ENCODE data around the gene NR1I3. TPM values are rescaled to one million over a fixed set of nuclear protein-coding genes. Genes with fewer than 3 reads are reported as not detected.

NR1I3 gene
- total RNA-seq, 1 experiment from 2014 or later: not detected

DNA sequence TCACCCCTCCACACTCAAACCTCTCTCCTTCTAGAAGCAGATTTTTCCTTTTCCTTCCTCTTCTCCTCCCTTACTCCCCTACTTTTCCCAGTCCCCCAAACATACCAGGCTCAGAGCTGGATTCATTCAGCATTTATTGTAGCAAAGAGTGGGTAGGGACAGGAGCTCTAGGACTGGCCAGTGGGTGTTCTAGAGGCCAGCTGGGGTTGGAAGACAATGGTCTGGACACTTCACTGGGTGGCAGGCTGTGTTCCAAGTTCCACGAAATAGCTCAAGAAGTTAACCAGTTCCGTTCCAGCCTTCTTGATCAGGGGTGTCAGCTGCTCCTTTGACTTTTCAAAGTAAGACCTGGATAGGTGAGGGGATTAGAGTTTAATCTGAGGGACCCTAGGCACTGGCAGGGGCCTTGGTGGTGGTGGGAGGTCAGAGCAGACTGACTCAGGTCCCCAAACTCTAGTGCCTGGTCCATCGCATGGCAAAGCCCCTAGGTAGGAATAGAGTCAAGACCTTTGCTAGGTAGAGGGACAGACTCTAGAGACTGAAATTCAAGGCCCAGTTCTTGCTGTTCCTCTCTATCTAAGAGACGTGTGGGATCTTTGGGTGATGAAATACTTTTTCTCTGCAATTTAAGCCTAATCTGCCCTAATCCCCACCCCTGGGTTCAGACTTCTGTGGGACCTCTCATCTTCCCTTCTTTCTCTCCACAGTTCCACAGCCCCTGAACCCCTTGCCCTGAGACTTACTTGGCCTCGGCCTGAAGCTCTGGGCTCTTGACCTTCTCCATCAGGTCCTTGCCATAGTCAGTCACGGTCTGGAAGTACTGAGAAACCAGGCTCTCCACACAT lies 15.6 kb downstream of the NR1I3 start:
- no peak overlapping the region for H3K23ac ChIP-seq (ENCODE audit: insufficient read length, low read depth, low read length)
- H4K91ac ChIP-seq (ENCODE audit: insufficient read length, low read depth, low read length): no peak overlapping the region
- Mint-ChIP-seq H3K36me3 (ENCODE audit: insufficient read depth in 1 of 3, low read depth in 3 of 3) (peaks cover 0 to 2% (median 0%) of the 10 kb centered on the region in 3 experiments; a peak in 1 of 7 replicates), H3K27me3 (ENCODE audit: low read depth) (no peaks in the 10 kb centered on the region), H3K4me3 (no peak overlapping the region), H3K4me1 (peaks cover 30 to 51% of the 10 kb centered on the region in 2 experiments), H3K9me3 (no peaks in the 10 kb centered on the region), H3K27ac (peak overlapping the region in 1 of 3 experiments; percentile 23; a peak in 1 of 7 replicates)
- no peaks in the 10 kb centered on the region for H3K79me2 ChIP-seq (ENCODE audit: insufficient read depth, low read length)
- H3K14ac ChIP-seq (ENCODE audit: insufficient read depth, low read length): no peak overlapping the region; the same call in 1 of the 2 replicates
- no peak overlapping the region for H2BK5ac ChIP-seq (ENCODE audit: insufficient read length, low read length)
- no peak overlapping the region for H3K18ac ChIP-seq (ENCODE audit: insufficient read length, low read depth, low read length)
- H3K9ac ChIP-seq (ENCODE audit: extremely low read depth, insufficient read length, low read length): no peak overlapping the region
- H2BK12ac ChIP-seq (ENCODE audit: insufficient read length, low read depth, low read length): no peak overlapping the region
- TF ChIP-seq, protein P1, sequence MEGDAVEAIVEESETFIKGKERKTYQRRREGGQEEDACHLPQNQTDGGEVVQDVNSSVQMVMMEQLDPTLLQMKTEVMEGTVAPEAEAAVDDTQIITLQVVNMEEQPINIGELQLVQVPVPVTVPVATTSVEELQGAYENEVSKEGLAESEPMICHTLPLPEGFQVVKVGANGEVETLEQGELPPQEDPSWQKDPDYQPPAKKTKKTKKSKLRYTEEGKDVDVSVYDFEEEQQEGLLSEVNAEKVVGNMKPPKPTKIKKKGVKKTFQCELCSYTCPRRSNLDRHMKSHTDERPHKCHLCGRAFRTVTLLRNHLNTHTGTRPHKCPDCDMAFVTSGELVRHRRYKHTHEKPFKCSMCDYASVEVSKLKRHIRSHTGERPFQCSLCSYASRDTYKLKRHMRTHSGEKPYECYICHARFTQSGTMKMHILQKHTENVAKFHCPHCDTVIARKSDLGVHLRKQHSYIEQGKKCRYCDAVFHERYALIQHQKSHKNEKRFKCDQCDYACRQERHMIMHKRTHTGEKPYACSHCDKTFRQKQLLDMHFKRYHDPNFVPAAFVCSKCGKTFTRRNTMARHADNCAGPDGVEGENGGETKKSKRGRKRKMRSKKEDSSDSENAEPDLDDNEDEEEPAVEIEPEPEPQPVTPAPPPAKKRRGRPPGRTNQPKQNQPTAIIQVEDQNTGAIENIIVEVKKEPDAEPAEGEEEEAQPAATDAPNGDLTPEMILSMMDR (conservative IDR thresholded peaks at IDR 0.05): no peak
- no peak overlapping the region for H2AFZ ChIP-seq (ENCODE audit: low read length)
- H3K4me1 ChIP-seq (ENCODE audit: insufficient read depth, low read length): peaks cover 8% of the 10 kb centered on the region; the same call in 1 of the 2 replicates
- H3T11ph ChIP-seq (ENCODE audit: low read length): no peak overlapping the region
- H3K27ac ChIP-seq (ENCODE audit: insufficient read length, low read depth, low read length): no peak overlapping the region
- no CpG with 5 or more reads among the region's 6 CpGs for WGBS (ENCODE audit: extremely low coverage, insufficient read length, low lambda C conversion rate)
- H2BK120ac ChIP-seq (ENCODE audit: low read depth, low read length, poor library complexity, severe bottlenecking): no peak overlapping the region
- H2BK20ac ChIP-seq (ENCODE audit: low read depth, low read length, poor library complexity, severe bottlenecking): no peak overlapping the region
- no peaks in the 10 kb centered on the region for H3K27me3 ChIP-seq (ENCODE audit: insufficient read depth, low read length)
- DNase-seq: no peak
- H3K79me1 ChIP-seq (ENCODE audit: insufficient read depth, low read depth, low read length, poor library complexity, severe bottlenecking): no peaks in the 10 kb centered on the region
- H3K23me2 ChIP-seq (ENCODE audit: insufficient read length, low read depth, low read length, poor library complexity, severe bottlenecking): no peaks in the 10 kb centered on the region
- H3K4me2 ChIP-seq (ENCODE audit: insufficient read depth, insufficient read length, low read length): no peak overlapping the region
- H2BK15ac ChIP-seq (ENCODE audit: low read depth, low read length): no peak overlapping the region
- no peak overlapping the region for H2AK5ac ChIP-seq (ENCODE audit: insufficient read length, low read length)
- H3K4ac ChIP-seq (ENCODE audit: low read depth, low read length): no peak overlapping the region
- no peaks in the 10 kb centered on the region for H4K20me1 ChIP-seq (ENCODE audit: control insufficient read depth, insufficient read depth, insufficient read length)
- no peaks in the 10 kb centered on the region for H3K9me3 ChIP-seq (ENCODE audit: control insufficient read depth, low read depth, low read length)
- no peak overlapping the region for H4K5ac ChIP-seq (ENCODE audit: insufficient read length, low read depth, low read length)
- H4K8ac ChIP-seq (replicated peaks; ENCODE audit: insufficient read length, low read depth, low read length): no peak overlapping the region
- H3K56ac ChIP-seq (ENCODE audit: insufficient read length, low read depth, low read length): no peak overlapping the region

All from H9 (cell line).